Gastroesophageal sphincter (tissue), 3 donors: Measurements from ENCODE around the gene CCDC28A.

Experiments used
- EP300 ChIP-seq: sonication (generic); formaldehyde crosslinking; IDR thresholded peaks from one replicate; pipeline ENCODE4 v1.6.1; 2017; ENCODE audit warnings: antibody characterized with exemption, mild to moderate bottlenecking
- POLR2A ChIP-seq, 2 donors: fragments of 450-650 bp; IDR thresholded peaks; one replicate each; pipeline ENCODE4 v1.6.1; 2017; ENCODE audit warnings: antibody characterized with exemption in 2 of 2, mild to moderate bottlenecking in 2 of 2, moderate library complexity in 1 of 2
- POLR2AphosphoS5 ChIP-seq: sonication (generic); formaldehyde crosslinking; IDR thresholded peaks from one replicate; pipeline ENCODE4 v1.6.1; 2017; ENCODE audit warnings: antibody characterized with exemption
- TF ChIP-seq, protein P1 (sequence below), 4 experiments: fragments of 200-600 bp in 2 of 4; fragments of 450-650 bp in 2 of 4; sonication (generic) in 1 of 4; IDR thresholded peaks; one replicate each; pipeline ENCODE4 v1.5.1; 2017 to 2019; ENCODE audit warnings: antibody characterized with exemption in 4 of 4, mild to moderate bottlenecking in 2 of 4, moderate library complexity in 2 of 4

DNA sequence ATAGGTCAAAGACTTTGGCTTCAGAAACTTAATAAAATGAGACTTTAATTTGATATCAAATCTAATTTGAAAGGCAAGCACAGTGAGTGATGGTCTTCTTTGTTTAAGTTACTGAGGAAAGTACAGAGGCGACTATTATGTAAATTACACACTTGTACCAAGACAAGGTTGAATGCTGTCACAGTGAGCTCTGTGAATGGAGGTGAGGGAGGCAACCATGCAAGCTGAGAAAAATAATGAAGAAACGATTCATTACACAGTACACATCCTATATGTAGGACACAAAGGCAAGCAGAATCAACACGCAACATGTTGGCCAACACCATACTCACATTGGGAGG, 46.8 kb upstream of the CCDC28A start:
- TF ChIP-seq EP300, result no peak
- no peak for TF ChIP-seq POLR2AphosphoS5
- no peak for TF ChIP-seq POLR2A (IDR thresholded peaks at IDR 0.05)
- TF ChIP-seq, protein P1, sequence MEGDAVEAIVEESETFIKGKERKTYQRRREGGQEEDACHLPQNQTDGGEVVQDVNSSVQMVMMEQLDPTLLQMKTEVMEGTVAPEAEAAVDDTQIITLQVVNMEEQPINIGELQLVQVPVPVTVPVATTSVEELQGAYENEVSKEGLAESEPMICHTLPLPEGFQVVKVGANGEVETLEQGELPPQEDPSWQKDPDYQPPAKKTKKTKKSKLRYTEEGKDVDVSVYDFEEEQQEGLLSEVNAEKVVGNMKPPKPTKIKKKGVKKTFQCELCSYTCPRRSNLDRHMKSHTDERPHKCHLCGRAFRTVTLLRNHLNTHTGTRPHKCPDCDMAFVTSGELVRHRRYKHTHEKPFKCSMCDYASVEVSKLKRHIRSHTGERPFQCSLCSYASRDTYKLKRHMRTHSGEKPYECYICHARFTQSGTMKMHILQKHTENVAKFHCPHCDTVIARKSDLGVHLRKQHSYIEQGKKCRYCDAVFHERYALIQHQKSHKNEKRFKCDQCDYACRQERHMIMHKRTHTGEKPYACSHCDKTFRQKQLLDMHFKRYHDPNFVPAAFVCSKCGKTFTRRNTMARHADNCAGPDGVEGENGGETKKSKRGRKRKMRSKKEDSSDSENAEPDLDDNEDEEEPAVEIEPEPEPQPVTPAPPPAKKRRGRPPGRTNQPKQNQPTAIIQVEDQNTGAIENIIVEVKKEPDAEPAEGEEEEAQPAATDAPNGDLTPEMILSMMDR (IDR thresholded peaks at IDR 0.05), result no peak
